ENCODE data around the gene CORO1C. TPM values are rescaled to one million over a fixed set of nuclear protein-coding genes. Genes with fewer than 3 reads are reported as not detected.

The CORO1C gene
- polyA plus RNA-seq, 3 donors from 2014 or later, result 31.8 to 80.0 (median 32.1) TPM

GRCh38 chr12:108599541-108599940 lies 131.8 kb downstream of the CORO1C start:
- Mint-ChIP-seq H3K4me3 (no peak overlapping the region), H3K9me3 (no peaks in the 10 kb centered on the region), H3K4me1 (peaks cover 0 to 1% of the 10 kb centered on the region in 2 donors), H3K36me3 (no peaks in the 10 kb centered on the region), H3K27ac (no peak overlapping the region), H3K27me3 (ENCODE audit: low read depth in 3 of 3) (peaks cover 0 to 3% (median 3%) of the 10 kb centered on the region in 3 donors)
- DNase-seq, result no peak

DNA sequence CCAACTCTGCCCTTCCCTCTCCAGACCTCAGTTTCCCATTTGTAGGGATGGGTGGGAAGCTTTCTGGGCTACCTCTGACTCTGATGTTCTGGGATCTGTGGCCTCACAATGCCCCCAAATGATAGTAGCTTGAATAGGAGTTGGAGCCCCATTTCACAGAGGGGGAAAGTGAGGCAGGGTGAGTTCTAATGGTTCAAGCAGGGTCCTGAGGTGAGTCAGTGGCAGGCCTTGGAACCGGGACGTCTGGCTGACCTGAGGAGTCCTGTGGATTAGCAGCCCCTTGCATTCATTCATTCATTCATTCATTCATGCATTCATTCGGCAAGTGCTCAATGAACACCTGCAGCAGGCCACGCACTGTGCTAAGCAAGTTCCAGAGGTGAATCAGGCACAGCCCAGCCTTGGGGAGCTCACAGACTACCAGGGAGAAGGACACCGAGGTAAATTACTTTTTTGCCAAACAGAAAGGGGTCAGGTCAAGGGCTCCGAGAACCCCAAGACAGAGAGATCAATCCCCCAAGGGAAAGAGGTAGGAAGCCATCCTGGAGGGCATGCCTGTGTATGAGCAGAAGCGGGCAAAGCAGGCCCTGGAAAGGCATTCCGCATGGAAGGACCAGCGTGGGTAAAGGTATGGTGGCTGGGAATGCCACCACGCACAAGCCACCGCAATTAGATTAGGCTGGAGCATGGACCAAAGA lies 132.6 kb downstream of the CORO1C start:
- Mint-ChIP-seq H3K4me1 (peaks cover 0 to 1% of the 10 kb centered on the region in 2 donors), H3K9me3 (no peaks in the 10 kb centered on the region), H3K27me3 (ENCODE audit: low read depth in 3 of 3) (peaks cover 0 to 2% (median 0%) of the 10 kb centered on the region in 3 donors), H3K4me3 (no peak overlapping the region), H3K36me3 (no peaks in the 10 kb centered on the region), H3K27ac (no peak overlapping the region)
- DNase-seq, result no peak

DNA sequence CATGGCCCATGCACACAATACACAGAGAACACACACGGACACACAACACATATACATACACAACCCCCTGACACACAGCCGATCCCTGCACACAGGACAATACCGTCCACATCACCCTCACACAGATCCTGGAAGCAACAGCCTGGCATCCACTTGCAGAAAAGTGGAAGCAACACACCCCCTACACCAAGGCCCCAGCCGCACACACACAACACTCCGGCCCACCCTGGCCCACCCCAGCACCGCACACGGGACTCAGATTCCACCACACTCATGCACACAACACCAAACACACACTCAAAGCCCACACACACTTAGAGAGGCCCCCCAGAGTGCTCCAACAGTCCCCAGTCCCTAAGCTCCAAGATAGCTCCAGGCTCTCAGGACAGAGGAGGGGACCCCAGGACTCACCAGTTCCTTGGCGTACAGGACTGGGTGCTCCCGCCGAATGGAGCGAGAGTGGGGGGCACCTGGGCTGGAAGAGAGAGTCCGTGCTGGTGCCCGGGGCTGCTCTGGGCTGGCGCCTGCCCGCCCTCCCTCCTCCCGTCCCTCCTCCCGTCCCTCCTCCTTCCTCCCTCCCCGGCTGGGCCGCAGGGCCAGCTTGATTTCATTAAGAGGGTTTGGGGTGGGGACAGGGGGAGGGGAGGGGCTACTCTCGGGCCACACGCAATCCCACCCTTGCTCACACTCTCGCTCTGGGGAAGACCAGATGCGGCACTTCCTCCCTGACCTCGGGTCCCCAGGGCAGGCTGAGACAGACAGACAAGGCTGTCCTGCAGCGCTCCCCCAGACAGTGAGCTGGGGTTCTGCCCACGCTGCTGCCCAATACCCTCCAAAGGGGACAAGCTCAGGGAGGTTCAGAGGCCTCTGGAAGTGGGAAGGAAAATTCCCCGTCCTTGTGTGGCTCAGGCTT lies 133.5 kb downstream of the CORO1C start, which contains the start of gene TMEM119:
TMEM119 (minus strand) TSS at position 526 of the 913 bp plus-strand sequence. CDS start 5,701 bp downstream, outside the sequence.
- Mint-ChIP-seq H3K4me1 (peaks cover 0 to 1% of the 10 kb centered on the region in 2 donors), H3K27ac (no peak within 1 kb of the TSS), H3K36me3 (no peaks in the 10 kb centered on the region), H3K9me3 (no peaks in the 10 kb centered on the region), H3K4me3 (peak within 1 kb of the TSS in 1 of 5 donors; percentile 43), H3K27me3 (ENCODE audit: low read depth in 3 of 3) (no peaks in the 10 kb centered on the region)
- no peak for DNase-seq

- no peak overlapping the region for H3K4me3 Mint-ChIP-seq
- H3K9me3 Mint-ChIP-seq, result no peaks in the 10 kb centered on the region
- H3K27ac Mint-ChIP-seq, result no peak overlapping the region
- no peak for DNase-seq
- H3K27me3 Mint-ChIP-seq (ENCODE audit: low read depth in 3 of 3), result no peaks in the 10 kb centered on the region
- H3K36me3 Mint-ChIP-seq, result no peaks in the 10 kb centered on the region
- peaks cover 0 to 1% of the 10 kb centered on the region in 2 donors for H3K4me1 Mint-ChIP-seq
Measured at GRCh38 chr12:108596854-108597558, 134.3 kb downstream of the CORO1C start.

GRCh38 chr12:108595711-108596647 lies 135.3 kb downstream of the CORO1C start:
- H3K36me3 Mint-ChIP-seq, result no peaks in the 10 kb centered on the region
- no peak for DNase-seq
- H3K4me1 Mint-ChIP-seq, result no peaks in the 10 kb centered on the region
- H3K9me3 Mint-ChIP-seq, result no peaks in the 10 kb centered on the region
- no peak overlapping the region for H3K4me3 Mint-ChIP-seq
- no peaks in the 10 kb centered on the region for H3K27me3 Mint-ChIP-seq (ENCODE audit: low read depth in 3 of 3)
- no peak overlapping the region for H3K27ac Mint-ChIP-seq

Other genes with a start within 250 kb of the CORO1C start
- 1 to 10 TPM; 1.3 to 6.7 (median 2.3) TPM for gene FICD, start 216.2 kb downstream of the CORO1C start, polyA plus RNA-seq
- 10 to 100 TPM; 21.5 to 51.1 (median 30.5) TPM for gene SART3, start 170.3 kb downstream of the CORO1C start, polyA plus RNA-seq
- gene ISCU, start 168.9 kb downstream of the CORO1C start, polyA plus RNA-seq, result 100 to 1,000 TPM; 159 to 211 (median 178) TPM
- under 1 TPM in 1 of 3 donors, not detected in 2; 0.47 TPM for gene TMEM119, start 133.4 kb downstream of the CORO1C start, polyA plus RNA-seq
- gene SELPLG, start 97.6 kb downstream of the CORO1C start, polyA plus RNA-seq, result 100 to 1,000 TPM; 429 to 815 (median 508) TPM
- gene SSH1, start 126.1 kb upstream of the CORO1C start, polyA plus RNA-seq, result 10 to 100 TPM in 2 of 3 donors, under 1 TPM in 1; 0.66 to 34.9 (median 11.9) TPM
- gene DAO, start 148.6 kb upstream of the CORO1C start, polyA plus RNA-seq, result not detected